Measurements from ENCODE around the gene KDM2B.

DNA sequence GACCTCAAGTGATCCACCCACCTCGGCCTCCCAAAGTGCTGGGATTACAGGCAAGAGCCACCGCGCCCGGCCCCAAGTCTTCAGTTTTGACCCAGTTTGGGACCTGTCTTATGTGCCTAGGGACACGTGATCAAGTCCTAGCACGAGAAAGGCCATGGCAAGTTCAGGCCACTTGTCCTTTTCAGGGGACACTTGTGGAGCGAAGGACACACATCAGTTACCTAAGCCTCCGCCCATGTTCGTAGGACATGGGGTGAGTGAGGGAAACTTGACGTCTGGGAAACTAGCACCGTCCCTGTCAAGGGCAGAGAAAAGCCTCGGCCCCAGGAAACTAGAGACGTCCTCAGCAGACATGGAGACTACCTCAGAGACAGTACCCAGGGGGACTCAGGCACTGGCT lies 60.7 kb downstream of the KDM2B start:
- TF ChIP-seq, protein P1, sequence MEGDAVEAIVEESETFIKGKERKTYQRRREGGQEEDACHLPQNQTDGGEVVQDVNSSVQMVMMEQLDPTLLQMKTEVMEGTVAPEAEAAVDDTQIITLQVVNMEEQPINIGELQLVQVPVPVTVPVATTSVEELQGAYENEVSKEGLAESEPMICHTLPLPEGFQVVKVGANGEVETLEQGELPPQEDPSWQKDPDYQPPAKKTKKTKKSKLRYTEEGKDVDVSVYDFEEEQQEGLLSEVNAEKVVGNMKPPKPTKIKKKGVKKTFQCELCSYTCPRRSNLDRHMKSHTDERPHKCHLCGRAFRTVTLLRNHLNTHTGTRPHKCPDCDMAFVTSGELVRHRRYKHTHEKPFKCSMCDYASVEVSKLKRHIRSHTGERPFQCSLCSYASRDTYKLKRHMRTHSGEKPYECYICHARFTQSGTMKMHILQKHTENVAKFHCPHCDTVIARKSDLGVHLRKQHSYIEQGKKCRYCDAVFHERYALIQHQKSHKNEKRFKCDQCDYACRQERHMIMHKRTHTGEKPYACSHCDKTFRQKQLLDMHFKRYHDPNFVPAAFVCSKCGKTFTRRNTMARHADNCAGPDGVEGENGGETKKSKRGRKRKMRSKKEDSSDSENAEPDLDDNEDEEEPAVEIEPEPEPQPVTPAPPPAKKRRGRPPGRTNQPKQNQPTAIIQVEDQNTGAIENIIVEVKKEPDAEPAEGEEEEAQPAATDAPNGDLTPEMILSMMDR (IDR thresholded peaks at IDR 0.05) = no peak
- TF ChIP-seq ZFX (IDR thresholded peaks at IDR 0.05; ENCODE audit: borderline replicate concordance) = no peak

All from 22Rv1 (cell line).